Transverse colon (tissue), 4 donors: ENCODE measurements around the gene AJM1. TPM values are rescaled to one million over a fixed set of nuclear protein-coding genes. Genes with fewer than 3 reads are reported as not detected.

Experiments used
- DNase-seq: peaks from one replicate; pipeline ENCODE4 v3.0.0-alpha.2; 2019
- H3K27ac ChIP-seq, 4 donors: fragments of 200-600 bp; sonication (generic); 2 replicates each; pipeline ENCODE4 v1.5.1; 2016 to 2018; ENCODE audit warnings: inconsistent platforms in 4 of 4
- H3K27me3 ChIP-seq: fragments of 200-600 bp; sonication (generic); 2 replicates; pipeline ENCODE4 v1.5.1; 2017; ENCODE audit warnings: inconsistent platforms
- H3K36me3 ChIP-seq, 4 donors: fragments of 200-600 bp; sonication (generic); 2 replicates each; pipeline ENCODE4 v1.5.1; 2017 to 2019; ENCODE audit warnings: inconsistent platforms in 4 of 4
- H3K4me1 ChIP-seq, 4 donors: fragments of 200-600 bp; sonication (generic); 2 replicates each; pipeline ENCODE4 v1.5.1; 2017 to 2020; ENCODE audit warnings: inconsistent platforms in 4 of 4
- H3K4me3 ChIP-seq, 4 donors: fragments of 200-600 bp; sonication (generic); 1 replicate in 1 of 4; 2 replicates in 3 of 4; pipeline versions ENCODE4 v1.5.1 to v1.6.1; 2017 to 2019; ENCODE audit warnings: inconsistent platforms in 4 of 4
- H3K9me3 ChIP-seq, 2 donors: fragments of 200-600 bp; sonication (generic); 2 replicates each; pipeline ENCODE4 v1.5.1; 2017 to 2019; ENCODE audit warnings: inconsistent platforms in 2 of 2
- CTCF ChIP-seq, 5 experiments: fragments of 200-600 bp in 3 of 5; fragments of 450-650 bp in 2 of 5; sonication (generic) in 3 of 5; IDR thresholded peaks; 1 replicate in 2 of 5; 2 replicates in 3 of 5; pipeline ENCODE4 v1.5.1; 2016 to 2017; ENCODE audit warnings: antibody characterized with exemption in 5 of 5, inconsistent platforms in 3 of 5, mild to moderate bottlenecking in 2 of 5, moderate library complexity in 1 of 5
- EP300 ChIP-seq: sonication (generic); formaldehyde crosslinking; IDR thresholded peaks from one replicate; pipeline ENCODE4 v1.6.1; 2017; ENCODE audit warnings: antibody characterized with exemption, low read depth
- POLR2A ChIP-seq: fragments of 450-650 bp; IDR thresholded peaks from one replicate; pipeline ENCODE4 v1.6.1; 2016; ENCODE audit warnings: antibody characterized with exemption, mild to moderate bottlenecking, moderate library complexity
- POLR2AphosphoS5 ChIP-seq, 3 donors: sonication (generic); formaldehyde crosslinking; IDR thresholded peaks; one replicate each; pipeline ENCODE4 v1.6.1; 2016; ENCODE audit warnings: antibody characterized with exemption in 3 of 3
- WGBS, 2 donors: methylation state at CpG; one replicate each; pipeline ENCODE4 v1.1.5; 2018; ENCODE audit warnings: low coverage in 1 of 2; 5-methylcytosine and 5-hydroxymethylcytosine counted together
- in situ Hi-C, 4 donors: fragments of 200-750 bp; cut with MboI; loops; one replicate each; pipeline versions ENCODE4 v1.15.0 to v1.15.1; 2017; ENCODE audit warnings: low sequenced_read_pairs in 3 of 4, low pct_ligation_motif_present in 1 of 4, low pct_unique_long_range_greater_than_20kb in 1 of 4
- intact Hi-C: fragments of 100-400 bp; cut with DNase I; formaldehyde crosslinking; loops from one replicate; pipeline ENCODE4 v1.15.1; 2023; ENCODE audit warnings: low total_unique reads
- total RNA-seq, 4 donors: library from RNA; depleted of rRNA; stranded (reverse); fragments of >200 nt; gene quantifications; one replicate each; pipeline ENCODE4 v1.1.0, GENCODE V29; 2016

Gene AJM1
- total RNA-seq, 4 donors from 2014 or later: 9.8 to 26.5 (median 17.0) TPM

GRCh38 chr9:136885950-136886578 is 43.8 kb downstream of the AJM1 start, which contains the start of gene TRAF2:
Gene TRAF2 (plus strand): TSS chr9:136886516. CDS start chr9:136898741, 12,225 bp downstream.
- intact Hi-C loops: no loop called here
- H3K4me1 ChIP-seq: peaks cover 0 to 40% (median 30%) of the 10 kb centered on the region in 4 donors
- H3K9me3 ChIP-seq: no peaks in the 10 kb centered on the region

GRCh38 chr9:136886610-136887597 is 44.6 kb downstream of the AJM1 start:
- no peak for TF ChIP-seq POLR2A
- TF ChIP-seq EP300: no peak
- no peak for TF ChIP-seq CTCF (IDR thresholded peaks at IDR 0.05)
- no peak for TF ChIP-seq POLR2AphosphoS5 (IDR thresholded peaks at IDR 0.05)
- H3K9me3 ChIP-seq: no peaks in the 10 kb centered on the region
- DNase-seq: peak; percentile 44
- intact Hi-C loops: no loop called here
- peaks cover 0 to 32% (median 25%) of the 10 kb centered on the region in 4 donors for H3K4me1 ChIP-seq
- no peaks in the 10 kb centered on the region for H3K36me3 ChIP-seq
- WGBS, 2 donors: 0 to 2% methylated on average over 1 to 36 of the region's 76 CpGs
- H3K27ac ChIP-seq: peak overlapping the region; percentile 86 to 95 (median 93)
- peak overlapping the region; percentile 63 to 100 (median 95) for H3K4me3 ChIP-seq
- in situ Hi-C loops: no loop called here
- no peaks in the 10 kb centered on the region for H3K27me3 ChIP-seq

More at GRCh38 chr9:136885950-136886578, 43.8 kb downstream of the AJM1 start, which contains the start of gene TRAF2:
- H3K4me3 ChIP-seq: peak within 1 kb of the TSS; percentile 63 to 100 (median 95)
- DNase-seq: peak; percentile 98
- 0% methylated on average over 66 of the region's 88 CpGs; no CpG with 5 or more reads in 1 of the 2 donors for WGBS, 2 donors
- in situ Hi-C loops: no loop called here
- H3K27me3 ChIP-seq: no peaks in the 10 kb centered on the region
- no peaks in the 10 kb centered on the region for H3K36me3 ChIP-seq
- TF ChIP-seq POLR2AphosphoS5 (IDR thresholded peaks at IDR 0.05): peak; percentile 78 to 87 (median 85)
- peak; percentile 59 for TF ChIP-seq POLR2A
- TF ChIP-seq CTCF (IDR thresholded peaks at IDR 0.05): no peak
- no peak for TF ChIP-seq EP300
- H3K27ac ChIP-seq: peak within 1 kb of the TSS; percentile 86 to 95 (median 93)

GRCh38 chr9:136888454-136888853 is 46.2 kb downstream of the AJM1 start:
- in situ Hi-C loops (no loop called here), intact Hi-C loops (no loop called here)
- no peak for TF ChIP-seq POLR2AphosphoS5 (IDR thresholded peaks at IDR 0.05)
- no peak for TF ChIP-seq POLR2A
- TF ChIP-seq CTCF (IDR thresholded peaks at IDR 0.05): no peak
- TF ChIP-seq EP300: no peak

GRCh38 chr9:136889858-136890257 is 47.6 kb downstream of the AJM1 start:
- WGBS, 2 donors: 93 to 94% methylated on average over 17 to 42 of the region's 42 CpGs
- Histone ChIP-seq H3K4me3 (no peak overlapping the region), H3K27me3 (no peaks in the 10 kb centered on the region), H3K9me3 (no peaks in the 10 kb centered on the region), H3K4me1 (peaks cover 0 to 24% (median 16%) of the 10 kb centered on the region in 4 donors), H3K27ac (no peak overlapping the region), H3K36me3 (no peaks in the 10 kb centered on the region)
- TF ChIP-seq POLR2AphosphoS5 (IDR thresholded peaks at IDR 0.05): no peak
- no peak for TF ChIP-seq EP300
- TF ChIP-seq CTCF (IDR thresholded peaks at IDR 0.05): no peak
- no peak for TF ChIP-seq POLR2A
- DNase-seq: no peak
- in situ Hi-C loops: no loop called here
- intact Hi-C loops: no loop called here

More at GRCh38 chr9:136888454-136888853, 46.2 kb downstream of the AJM1 start:
- H3K4me1 ChIP-seq: peaks cover 0 to 24% (median 16%) of the 10 kb centered on the region in 4 donors
- no peaks in the 10 kb centered on the region for H3K27me3 ChIP-seq
- H3K9me3 ChIP-seq: no peaks in the 10 kb centered on the region
- H3K27ac ChIP-seq: no peak overlapping the region
- WGBS, 2 donors: 85% methylated on average over 8 of the region's 8 CpGs; no CpG with 5 or more reads in 1 of the 2 donors
- no peak for DNase-seq
- H3K4me3 ChIP-seq: no peak overlapping the region
- H3K36me3 ChIP-seq: no peaks in the 10 kb centered on the region
